GM18511 (cell line): ENCODE measurements around the gene MED22.
"Not testable (repeated sequence)": the region's sequence is repeated elsewhere in the genome, so short reads cannot be mapped to it uniquely, and the experiment has no call there.

ENCODE experiments used
- ATAC-seq: cut with Tn5 transposase; IDR thresholded peaks from one replicate; pipeline ENCODE4 v1.9.1; 2021; ENCODE audit warnings: mild to moderate bottlenecking, moderate library complexity; ENCODE audit not compliant: unreplicated experiment

MED22 gene

GRCh38 chr9:133309608-133310007 is 38.3 kb downstream of the MED22 start:
- ATAC-seq, result no peak

- no peak for ATAC-seq
These were observed 40.6 kb downstream of the MED22 start for GRCh38 chr9:133307301-133307700.

- ATAC-seq, result no peak
These were observed 41.4 kb downstream of the MED22 start for GRCh38 chr9:133306242-133307204.

GRCh38 chr9:133305731-133306130 is 42.2 kb downstream of the MED22 start:
- ATAC-seq, result no peak

DNA sequence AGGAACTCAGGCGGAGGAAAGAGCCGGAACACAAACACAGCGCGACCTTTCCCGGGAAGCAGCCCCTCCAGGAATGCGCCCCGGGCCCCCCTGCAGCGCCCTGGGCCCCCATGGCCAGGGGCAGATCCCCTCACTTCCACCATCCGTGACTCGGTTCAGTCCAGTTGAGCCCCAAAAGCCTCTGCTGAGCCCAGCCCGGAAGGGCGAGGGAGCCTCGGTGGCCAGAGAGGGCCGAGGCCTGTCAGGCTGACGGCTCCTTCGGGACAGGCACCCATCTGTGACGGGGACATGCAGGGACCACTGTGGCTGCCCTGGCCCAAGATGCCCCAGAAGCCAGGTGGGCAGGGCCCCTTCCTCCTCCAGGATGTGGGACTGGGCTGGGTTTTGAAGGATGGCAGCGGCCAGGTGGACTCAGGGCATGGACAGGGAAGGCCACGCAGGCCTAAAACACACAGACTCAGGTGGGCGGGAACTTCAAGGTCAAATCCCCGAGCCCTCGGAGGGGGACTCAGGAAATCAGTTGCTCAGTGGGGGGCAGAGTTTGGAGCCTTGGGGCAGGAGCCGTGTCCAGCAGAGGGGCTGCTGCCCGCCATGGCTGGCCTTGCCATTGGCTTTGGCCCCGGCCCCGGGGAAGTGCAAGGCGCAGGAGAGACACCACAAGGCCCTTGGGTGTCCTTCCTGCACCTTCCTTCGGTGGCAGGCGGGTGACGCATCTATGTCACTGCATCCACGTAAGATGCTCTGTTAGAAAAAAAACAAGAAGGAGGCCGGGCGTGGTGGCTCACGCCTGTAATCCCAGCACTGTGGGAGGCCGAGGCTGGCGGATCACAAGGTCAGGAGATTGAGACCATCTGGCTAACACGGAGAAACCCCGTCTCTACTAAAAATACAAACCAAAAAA is 43.2 kb downstream of the MED22 start:
- no peak for ATAC-seq

DNA sequence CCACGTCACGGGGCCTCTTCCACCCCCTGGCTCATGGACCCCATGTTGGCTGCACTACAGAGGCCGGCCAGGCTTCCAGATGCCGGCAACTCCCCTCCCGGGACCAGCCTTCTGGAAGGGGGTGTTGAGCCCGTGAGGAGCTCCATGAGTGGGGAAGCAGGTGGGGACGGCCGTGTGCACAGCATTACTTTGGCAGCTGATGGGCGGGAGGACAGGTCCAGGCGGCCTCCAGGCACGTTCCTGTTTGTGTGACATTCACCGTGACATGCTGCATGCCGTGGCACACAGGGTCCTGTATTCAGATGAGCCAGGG is 43.8 kb downstream of the MED22 start:
- no peak for ATAC-seq

DNA sequence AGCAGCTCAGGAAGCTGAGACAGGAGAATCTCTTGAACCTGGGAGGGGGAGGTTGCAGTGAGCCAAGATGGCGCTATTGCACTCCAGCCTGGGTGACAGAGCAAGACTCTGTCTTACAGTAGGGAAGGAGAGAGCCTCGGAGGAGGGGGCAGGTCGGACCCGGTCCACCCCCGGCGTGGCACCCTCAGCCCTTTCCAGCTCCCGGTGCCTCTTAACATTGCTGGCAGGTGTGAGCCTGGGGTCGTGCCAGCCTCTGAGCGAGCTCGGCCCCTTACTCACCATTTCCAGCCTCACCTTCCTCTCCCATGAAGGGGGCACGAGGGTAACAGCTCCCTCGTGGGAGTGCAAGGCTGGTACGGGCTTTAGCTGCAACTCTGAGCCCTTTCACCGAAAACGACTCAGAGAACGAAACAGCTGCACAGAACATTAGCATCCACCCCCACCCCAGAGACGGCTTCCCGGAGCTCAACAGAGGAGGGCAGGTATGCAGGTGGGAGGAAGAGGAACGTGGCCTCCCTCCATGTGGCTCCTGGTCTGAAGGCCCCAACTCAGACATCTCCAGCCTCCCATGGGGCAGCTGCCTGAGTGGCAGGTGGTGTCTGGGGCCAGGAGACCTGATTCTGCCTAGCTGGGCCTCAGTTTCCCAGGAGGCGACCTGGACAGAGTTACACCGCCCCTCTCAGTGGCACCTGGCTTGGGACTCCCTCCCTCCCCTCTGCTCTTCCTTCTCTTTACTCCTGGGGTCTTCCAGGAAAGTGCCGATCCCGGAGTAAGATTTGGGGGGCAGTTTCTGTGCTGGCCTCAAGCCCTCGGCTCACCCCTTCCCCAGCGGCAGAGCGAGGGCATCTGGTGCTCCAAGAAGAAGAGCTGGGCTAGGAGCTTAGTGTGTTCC is 44.4 kb downstream of the MED22 start:
- no peak for ATAC-seq

DNA sequence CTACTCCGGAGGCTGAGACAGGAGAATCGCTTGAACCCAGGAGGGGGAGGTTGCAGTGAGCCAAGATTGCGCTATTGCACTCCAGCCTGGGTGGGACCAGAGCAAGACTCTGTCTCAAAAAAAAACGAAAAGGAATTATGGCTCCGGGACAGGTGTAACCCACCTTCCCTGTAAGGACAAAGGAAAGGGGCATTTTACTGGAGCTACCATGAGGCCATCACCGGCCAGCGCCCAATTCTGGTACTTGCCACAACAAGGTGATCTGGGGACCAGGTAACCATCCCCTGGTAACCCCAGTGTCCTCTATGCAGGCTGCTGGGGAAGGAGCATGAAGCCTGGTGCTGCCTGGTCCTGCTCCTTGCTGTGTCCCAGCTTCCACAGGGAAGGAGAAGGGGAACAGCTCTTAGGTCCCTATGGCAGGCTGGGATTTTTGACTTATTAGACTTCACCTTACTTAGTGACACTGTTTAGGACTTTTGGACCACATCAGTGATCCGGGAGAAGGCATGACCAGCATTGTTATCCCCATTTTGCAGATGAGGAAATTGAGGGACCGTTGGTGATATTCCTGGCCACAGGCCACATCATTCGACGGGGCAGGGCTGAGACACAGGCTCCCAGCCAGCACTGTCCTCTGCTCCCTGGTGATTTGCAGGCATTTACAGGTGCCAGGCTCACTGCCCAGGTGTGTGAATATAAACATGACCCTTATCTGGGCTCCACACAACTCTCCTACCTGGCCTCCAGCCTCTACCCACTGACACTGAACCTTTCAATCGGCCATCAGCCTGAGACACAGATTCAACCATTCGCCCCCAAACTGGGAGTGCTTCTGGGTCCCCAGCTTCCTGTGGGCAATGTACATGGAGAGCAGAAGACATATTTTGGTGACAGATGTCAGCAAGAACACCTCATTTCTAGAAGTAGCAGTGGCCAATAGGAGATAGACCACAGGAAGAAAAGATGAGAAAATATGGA is 46.4 kb downstream of the MED22 start:
- ATAC-seq, result no peak

GRCh38 chr9:133299996-133300395 is 47.9 kb downstream of the MED22 start:
- not testable (repeated sequence) for ATAC-seq

- no peak for ATAC-seq
These were observed 53.7 kb downstream of the MED22 start for GRCh38 chr9:133294257-133294656.

GRCh38 chr9:133290751-133291302 is 57.1 kb downstream of the MED22 start:
- ATAC-seq, result no peak
